AG10803 (cell line): ENCODE data around the gene SFXN5.

Experiments used
- DNase-seq: peaks from one replicate; pipeline ENCODE4 v3.0.0; 2010; ENCODE audit warnings: low read depth
- H3K4me3 ChIP-seq: 2 replicates; pipeline ENCODE4 v1.5.1; 2011; ENCODE audit warnings: mild to moderate bottlenecking, low read length, control low read depth
- TF ChIP-seq, protein P1 (sequence below): conservative IDR thresholded peaks from 2 replicates; pipeline ENCODE4 v1.5.1; 2011; ENCODE audit warnings: mild to moderate bottlenecking, low read length, control low read depth, inconsistent platforms

SFXN5 gene

DNA sequence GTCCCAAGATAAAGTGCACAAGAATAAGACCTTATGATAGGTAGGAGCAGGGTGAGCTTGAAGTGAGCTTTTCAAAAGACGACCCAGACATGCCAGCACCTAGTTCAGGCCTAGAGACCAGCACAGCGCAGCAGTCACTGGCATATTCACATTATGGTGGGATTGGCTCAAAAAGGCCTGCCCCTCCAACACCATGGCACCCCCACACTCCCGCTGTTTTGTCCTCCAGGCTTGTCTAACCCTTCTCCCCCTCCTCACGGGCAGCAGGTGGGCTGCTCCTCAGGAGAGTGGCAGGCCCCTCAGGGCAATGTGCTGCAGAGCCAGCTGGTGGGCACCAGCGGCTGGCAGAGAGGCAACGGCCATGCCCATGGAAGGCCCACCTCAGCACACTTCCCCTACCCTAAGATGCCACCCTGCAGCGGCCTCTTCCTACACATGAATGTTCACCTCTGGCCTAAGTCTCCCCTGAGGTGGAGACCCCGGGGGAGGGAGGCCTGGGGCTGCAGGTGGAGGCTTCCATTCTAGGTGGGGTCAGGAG is 128.6 kb downstream of the SFXN5 start:
- H3K4me3 ChIP-seq: no peak overlapping the region
- no peak for DNase-seq
- TF ChIP-seq, protein P1, sequence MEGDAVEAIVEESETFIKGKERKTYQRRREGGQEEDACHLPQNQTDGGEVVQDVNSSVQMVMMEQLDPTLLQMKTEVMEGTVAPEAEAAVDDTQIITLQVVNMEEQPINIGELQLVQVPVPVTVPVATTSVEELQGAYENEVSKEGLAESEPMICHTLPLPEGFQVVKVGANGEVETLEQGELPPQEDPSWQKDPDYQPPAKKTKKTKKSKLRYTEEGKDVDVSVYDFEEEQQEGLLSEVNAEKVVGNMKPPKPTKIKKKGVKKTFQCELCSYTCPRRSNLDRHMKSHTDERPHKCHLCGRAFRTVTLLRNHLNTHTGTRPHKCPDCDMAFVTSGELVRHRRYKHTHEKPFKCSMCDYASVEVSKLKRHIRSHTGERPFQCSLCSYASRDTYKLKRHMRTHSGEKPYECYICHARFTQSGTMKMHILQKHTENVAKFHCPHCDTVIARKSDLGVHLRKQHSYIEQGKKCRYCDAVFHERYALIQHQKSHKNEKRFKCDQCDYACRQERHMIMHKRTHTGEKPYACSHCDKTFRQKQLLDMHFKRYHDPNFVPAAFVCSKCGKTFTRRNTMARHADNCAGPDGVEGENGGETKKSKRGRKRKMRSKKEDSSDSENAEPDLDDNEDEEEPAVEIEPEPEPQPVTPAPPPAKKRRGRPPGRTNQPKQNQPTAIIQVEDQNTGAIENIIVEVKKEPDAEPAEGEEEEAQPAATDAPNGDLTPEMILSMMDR: no peak

DNA sequence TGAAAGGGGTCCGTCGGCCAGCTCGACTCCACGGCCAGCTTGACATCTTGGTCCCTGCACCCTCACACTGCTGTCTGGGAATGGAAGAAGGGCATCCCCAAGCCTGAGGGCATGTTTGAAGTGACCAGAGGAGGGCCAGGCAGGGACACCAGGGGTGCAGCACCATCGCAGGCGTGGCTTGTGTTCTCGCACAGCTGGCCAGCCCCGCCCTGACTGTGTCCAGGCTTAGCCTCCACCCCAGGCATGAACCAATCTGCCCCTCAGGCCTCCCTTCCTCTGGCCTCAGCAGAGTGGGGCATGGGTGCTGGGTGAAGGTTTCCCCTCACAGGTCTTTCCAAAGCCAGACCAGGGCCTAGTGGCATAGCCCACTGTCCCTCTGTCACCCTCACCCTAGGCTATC is 129.2 kb downstream of the SFXN5 start:
- no peak overlapping the region for H3K4me3 ChIP-seq
- TF ChIP-seq, protein P1: no peak
- no peak for DNase-seq

DNA sequence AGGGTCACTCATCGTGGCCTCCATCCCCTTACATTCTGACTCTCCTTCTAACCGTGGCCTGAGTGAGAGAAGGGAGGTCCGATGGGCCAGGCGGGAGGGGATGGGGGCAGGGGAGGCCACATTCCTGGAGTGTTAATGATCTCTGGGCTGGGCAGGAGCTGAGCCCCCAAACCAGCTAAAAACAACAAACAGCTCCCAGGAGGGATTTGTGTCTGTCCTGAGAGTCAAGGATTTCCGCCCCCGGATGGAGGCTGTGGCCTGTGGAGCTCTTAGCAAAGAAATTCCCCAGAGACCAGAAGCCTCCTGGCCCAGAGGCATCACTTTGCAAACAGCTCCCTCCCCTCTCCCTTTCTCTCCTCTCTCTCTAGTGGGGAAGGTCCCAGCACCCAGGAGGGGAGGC is 130.7 kb downstream of the SFXN5 start:
- peak; percentile 49 for DNase-seq
- H3K4me3 ChIP-seq: no peak overlapping the region
- TF ChIP-seq, protein P1: no peak

DNA sequence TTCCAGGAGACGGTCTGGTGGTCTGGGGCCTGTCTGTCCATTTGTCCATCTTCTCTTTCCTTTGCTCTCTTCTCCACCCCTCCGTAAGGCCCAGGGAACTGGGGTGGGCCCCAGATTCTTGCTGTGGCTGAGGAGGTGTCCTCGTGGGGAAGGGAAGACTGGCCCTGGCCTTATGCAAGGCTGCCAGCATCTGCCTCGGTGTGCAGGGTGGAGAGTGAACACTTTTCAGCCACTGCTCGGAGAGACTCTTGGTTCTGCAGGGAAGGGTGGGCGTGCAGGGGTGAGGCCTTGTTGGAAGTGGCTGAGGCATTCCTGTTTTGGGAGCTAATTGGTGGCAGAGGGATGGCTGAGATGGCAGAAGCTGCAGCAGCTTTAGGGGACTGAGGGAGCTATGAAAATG is 131.2 kb downstream of the SFXN5 start:
- TF ChIP-seq, protein P1: no peak
- DNase-seq: no peak
- no peak overlapping the region for H3K4me3 ChIP-seq

DNA sequence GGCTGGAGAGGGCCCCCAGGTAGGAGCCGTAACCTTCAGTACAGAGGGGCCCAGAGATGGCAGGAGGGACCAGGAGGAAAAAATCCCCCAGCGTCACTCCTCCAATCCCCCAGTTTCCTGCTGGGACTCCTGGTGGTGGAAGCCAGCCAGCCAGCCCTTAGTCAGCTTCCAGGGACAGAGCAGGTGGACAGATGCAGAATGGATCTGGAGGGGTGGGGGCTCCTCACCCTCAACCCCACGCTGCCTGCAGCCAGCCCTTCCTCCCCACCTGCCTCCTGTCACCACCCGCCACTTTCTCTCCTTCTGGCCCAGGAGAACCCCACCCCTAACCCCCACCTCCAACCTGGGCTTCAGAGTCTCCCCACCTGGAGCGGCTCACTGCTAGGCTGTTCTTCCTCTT is 133.1 kb downstream of the SFXN5 start:
- no peak for DNase-seq
- H3K4me3 ChIP-seq: no peak overlapping the region
- TF ChIP-seq, protein P1: no peak

DNA sequence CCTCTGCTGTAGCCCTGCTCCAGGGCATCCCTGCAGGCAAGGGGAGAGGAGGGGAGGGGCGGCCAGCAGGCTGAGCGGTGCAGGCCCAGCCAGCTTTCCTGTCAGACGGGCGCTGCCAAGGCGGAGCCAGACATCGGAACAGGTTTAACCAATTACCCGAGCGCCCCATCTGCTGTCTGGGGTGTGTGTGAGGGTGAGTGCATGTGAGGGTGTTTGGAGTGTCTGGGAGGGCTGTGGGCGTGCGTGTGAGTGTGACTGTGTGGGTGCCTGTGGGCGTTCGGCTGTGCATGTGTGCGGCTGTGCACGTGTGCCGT is 134.2 kb downstream of the SFXN5 start:
- TF ChIP-seq, protein P1: no peak
- peak; percentile 39 for DNase-seq
- no peak overlapping the region for H3K4me3 ChIP-seq

DNA sequence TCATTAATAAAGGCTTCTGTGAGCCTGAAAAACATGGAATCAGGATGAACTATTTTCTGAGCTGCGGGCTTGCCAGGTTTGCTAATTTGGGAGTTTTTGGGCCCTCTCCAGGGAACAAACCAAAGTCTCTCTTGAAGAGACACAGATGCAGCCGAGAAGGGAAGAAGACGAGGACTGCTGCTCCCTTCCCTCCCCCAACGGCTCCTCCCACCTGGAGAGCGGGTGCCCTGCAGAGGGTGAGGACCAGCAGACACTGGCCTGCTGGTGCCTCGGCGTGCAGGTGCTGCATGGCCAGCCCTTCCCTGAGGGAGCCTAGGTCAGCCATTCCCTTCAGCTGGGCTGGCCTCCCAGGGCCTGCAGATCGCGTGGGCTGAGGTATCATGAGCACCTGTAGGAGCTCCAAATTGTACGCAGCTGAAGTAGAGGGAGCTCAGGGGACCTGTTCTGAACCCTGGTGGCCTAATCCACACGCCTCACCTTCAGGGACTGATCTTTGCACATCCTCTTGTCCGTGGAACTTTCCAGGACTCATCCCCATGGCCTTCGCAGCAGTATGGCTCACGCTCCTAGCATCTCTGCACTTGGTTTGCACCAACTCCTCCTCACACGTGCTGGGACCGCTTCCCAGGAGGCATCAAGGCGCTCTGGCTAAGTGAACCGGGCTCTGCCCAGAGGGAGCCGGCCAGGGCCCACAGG is 134.7 kb downstream of the SFXN5 start:
- TF ChIP-seq, protein P1: no peak
- no peak for DNase-seq
- H3K4me3 ChIP-seq: no peak overlapping the region
